Measurements from ENCODE around the gene FBXO33.
A peak's percentile ranks its signal among the peaks of the same experiment; 100 is the strongest.

FBXO33 gene

GRCh38 chr14:39432179-39432618 is at the start of gene FBXO33:
TSS of gene FBXO33 (minus strand) at chr14:39432433. CDS start at chr14:39432162, 271 bp downstream.
- DNase-seq (ENCODE audit: low read depth) = peak; percentile 95

- no peak for DNase-seq (ENCODE audit: low read depth)
Observed at GRCh38 chr14:39474416-39474911, 42.2 kb upstream of the FBXO33 start.

- DNase-seq (ENCODE audit: low read depth) = no peak
Observed at GRCh38 chr14:39472078-39472477, 39.8 kb upstream of the FBXO33 start.

- no peak for DNase-seq (ENCODE audit: low read depth)
Observed at GRCh38 chr14:39469094-39469710, 37.0 kb upstream of the FBXO33 start.

GRCh38 chr14:39467889-39468524 is 35.8 kb upstream of the FBXO33 start:
- no peak for DNase-seq (ENCODE audit: low read depth)

GRCh38 chr14:39459795-39460478 is 27.7 kb upstream of the FBXO33 start:
- no peak for DNase-seq (ENCODE audit: low read depth)

GRCh38 chr14:39456702-39457250 is 24.5 kb upstream of the FBXO33 start:
- DNase-seq (ENCODE audit: low read depth) = no peak

- no peak for DNase-seq (ENCODE audit: low read depth)
Observed at GRCh38 chr14:39454906-39455539, 22.8 kb upstream of the FBXO33 start.

- no peak for DNase-seq (ENCODE audit: low read depth)
Observed at GRCh38 chr14:39452680-39453079, 20.4 kb upstream of the FBXO33 start.

GRCh38 chr14:39451811-39452210 is 19.6 kb upstream of the FBXO33 start:
- no peak for DNase-seq (ENCODE audit: low read depth)

- DNase-seq (ENCODE audit: low read depth) = no peak
Observed at GRCh38 chr14:39447175-39447661, 15.0 kb upstream of the FBXO33 start.

- DNase-seq (ENCODE audit: low read depth) = no peak
Observed at GRCh38 chr14:39446131-39446744, 14.0 kb upstream of the FBXO33 start.

- DNase-seq (ENCODE audit: low read depth) = no peak
Observed at GRCh38 chr14:39442293-39442692, 10.1 kb upstream of the FBXO33 start.

- no peak for DNase-seq (ENCODE audit: low read depth)
Observed at GRCh38 chr14:39441805-39442204, 9.6 kb upstream of the FBXO33 start.

GRCh38 chr14:39440975-39441374 is 8.7 kb upstream of the FBXO33 start:
- DNase-seq (ENCODE audit: low read depth) = no peak

- no peak for DNase-seq (ENCODE audit: low read depth)
Observed at GRCh38 chr14:39435241-39435640, 3.0 kb upstream of the FBXO33 start.

- no peak for DNase-seq (ENCODE audit: low read depth)
Observed at GRCh38 chr14:39434401-39434800, 2.2 kb upstream of the FBXO33 start.

- DNase-seq (ENCODE audit: low read depth) = no peak
Observed at GRCh38 chr14:39433452-39433813, 1.2 kb upstream of the FBXO33 start.

- DNase-seq (ENCODE audit: low read depth) = peak; percentile 52
Observed at GRCh38 chr14:39432619-39433451, 602 bp upstream of the FBXO33 start.

- DNase-seq (ENCODE audit: low read depth) = peak; percentile 18
Observed at GRCh38 chr14:39431416-39432178, 636 bp downstream of the FBXO33 start.

Measured in activated gamma-delta T cell treated with anti-CD3 and anti-CD28 coated beads, Interleukin-2, amount 50 U/mL, for 16 hours (primary cell).